ENCODE results near the gene NAALAD2. TPM values are rescaled to one million over a fixed set of nuclear protein-coding genes. Genes with fewer than 3 reads are reported as not detected.
"Not testable (repeated sequence)": the region's sequence is repeated elsewhere in the genome, so short reads cannot be mapped to it uniquely, and the experiment has no call there.

Gene NAALAD2
- not detected for total RNA-seq

GRCh38 chr11:90134478-90135003 is at the start of gene NAALAD2:
TSS of gene NAALAD2 (plus strand) at chr11:90134663. CDS start at chr11:90134759, 96 bp downstream.
- peaks cover 12% of the 10 kb centered on the region for H3K4me1 Mint-ChIP-seq (ENCODE audit: low read depth)
- H3K9me3 Mint-ChIP-seq: no peaks in the 10 kb centered on the region
- DNase-seq: peak; percentile 5
- intact Hi-C loops (cut with micrococcal nuclease): no loop called here
- CTCF ChIA-PET: no interaction called here
- H3K36me3 Mint-ChIP-seq (ENCODE audit: low read depth): no peaks in the 10 kb centered on the region
- peaks cover 58% of the 10 kb centered on the region for H3K27me3 Mint-ChIP-seq (ENCODE audit: low read depth)
- H3K27ac Mint-ChIP-seq: no peak within 1 kb of the TSS
- H3K4me3 Mint-ChIP-seq: peak within 1 kb of the TSS; percentile 17

DNA sequence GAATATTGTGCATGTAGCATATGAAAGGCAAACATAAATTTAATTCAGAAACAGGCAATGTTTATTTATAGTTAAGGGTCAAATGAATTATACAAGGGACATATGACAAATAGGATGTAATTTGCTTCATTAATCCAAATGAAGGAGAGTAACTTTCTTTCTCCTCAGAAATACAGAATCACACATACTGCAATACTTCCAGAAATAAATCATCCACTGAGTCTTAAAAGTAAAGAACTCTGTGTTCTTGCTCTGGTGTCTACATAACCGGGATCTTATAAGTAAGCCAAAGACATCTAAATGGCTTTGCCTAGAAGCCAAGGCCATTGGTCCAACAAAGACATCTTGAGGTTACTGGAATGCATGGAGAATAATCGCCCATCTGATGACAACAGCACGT is 48.8 kb upstream of the NAALAD2 start, which contains the start of gene UBTFL1:
Gene UBTFL1 (plus strand): TSS at position 301 of the 400 bp plus-strand sequence. CDS start 0 bp downstream, at position 301.
- H3K4me3 Mint-ChIP-seq; intact Hi-C loops (cut with micrococcal nuclease); H3K36me3 Mint-ChIP-seq (ENCODE audit: low read depth); H3K27me3 Mint-ChIP-seq (ENCODE audit: low read depth); H3K4me1 Mint-ChIP-seq (ENCODE audit: low read depth); CTCF ChIA-PET; H3K27ac Mint-ChIP-seq; H3K9me3 Mint-ChIP-seq; DNase-seq: not testable (repeated sequence)

DNA sequence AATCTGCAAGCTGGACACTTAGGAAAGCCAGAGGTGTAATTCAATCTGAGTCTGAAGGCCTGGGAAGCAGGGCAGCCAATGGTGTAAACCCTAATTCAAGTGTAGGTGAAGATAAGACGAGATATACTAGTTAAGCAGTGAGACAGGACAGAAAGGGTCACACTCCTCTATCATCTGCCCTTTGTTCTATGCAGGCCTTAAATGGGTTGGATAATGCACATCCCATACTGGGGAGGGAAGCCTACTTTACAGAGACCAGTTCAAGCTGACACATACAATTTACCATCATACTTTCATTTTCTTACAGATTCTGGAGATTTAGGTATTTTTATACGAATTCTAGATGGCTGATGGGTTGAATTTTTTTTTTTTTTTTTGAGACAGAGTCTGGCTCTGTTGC is 45.7 kb upstream of the NAALAD2 start:
- CTCF ChIA-PET; H3K9me3 Mint-ChIP-seq; H3K27ac Mint-ChIP-seq; H3K36me3 Mint-ChIP-seq (ENCODE audit: low read depth); H3K4me1 Mint-ChIP-seq (ENCODE audit: low read depth); H3K4me3 Mint-ChIP-seq; H3K27me3 Mint-ChIP-seq (ENCODE audit: low read depth); intact Hi-C loops (cut with micrococcal nuclease); DNase-seq: not testable (repeated sequence)

- H3K36me3 Mint-ChIP-seq (ENCODE audit: low read depth); intact Hi-C loops (cut with micrococcal nuclease); H3K27ac Mint-ChIP-seq; H3K4me1 Mint-ChIP-seq (ENCODE audit: low read depth); H3K27me3 Mint-ChIP-seq (ENCODE audit: low read depth); H3K9me3 Mint-ChIP-seq; H3K4me3 Mint-ChIP-seq; DNase-seq; CTCF ChIA-PET: not testable (repeated sequence)
These were observed 39.1 kb upstream of the NAALAD2 start for GRCh38 chr11:90095230-90095924.

GRCh38 chr11:90098261-90098660 is 36.2 kb upstream of the NAALAD2 start:
- CTCF ChIA-PET; intact Hi-C loops (cut with micrococcal nuclease); H3K9me3 Mint-ChIP-seq; H3K4me3 Mint-ChIP-seq; H3K27ac Mint-ChIP-seq; H3K36me3 Mint-ChIP-seq (ENCODE audit: low read depth); H3K27me3 Mint-ChIP-seq (ENCODE audit: low read depth); DNase-seq: not testable (repeated sequence)
- peaks cover 12% of the 10 kb centered on the region for H3K4me1 Mint-ChIP-seq (ENCODE audit: low read depth)

GRCh38 chr11:90100431-90100830 is 34.0 kb upstream of the NAALAD2 start:
- intact Hi-C loops (cut with micrococcal nuclease): no loop called here
- CTCF ChIA-PET: no interaction called here
- no peak overlapping the region for H3K27ac Mint-ChIP-seq
- H3K4me3 Mint-ChIP-seq: no peak overlapping the region
- no peak for DNase-seq
- no peaks in the 10 kb centered on the region for H3K9me3 Mint-ChIP-seq
- H3K27me3 Mint-ChIP-seq (ENCODE audit: low read depth): peaks cover 3% of the 10 kb centered on the region
- no peaks in the 10 kb centered on the region for H3K36me3 Mint-ChIP-seq (ENCODE audit: low read depth)
- H3K4me1 Mint-ChIP-seq (ENCODE audit: low read depth): peaks cover 12% of the 10 kb centered on the region

- Mint-ChIP-seq H3K27me3 (ENCODE audit: low read depth) (peaks cover 5% of the 10 kb centered on the region), H3K4me1 (ENCODE audit: low read depth) (no peaks in the 10 kb centered on the region), H3K9me3 (no peaks in the 10 kb centered on the region), H3K4me3 (no peak overlapping the region), H3K27ac (no peak overlapping the region), H3K36me3 (ENCODE audit: low read depth) (no peaks in the 10 kb centered on the region)
- DNase-seq: no peak
- CTCF ChIA-PET: interaction anchor here (0.8 kb wide), 1 partner anchor 10 kb away, joined by 3 read pairs; no protein-coding TSS in a partner anchor
- intact Hi-C loops (cut with micrococcal nuclease): loop anchor here (5.0 to 10.0 kb wide), 2 partner anchors 779 to 1016 kb away; no protein-coding TSS in a partner anchor
These were observed 20.9 kb upstream of the NAALAD2 start for GRCh38 chr11:90113541-90113940.

DNA sequence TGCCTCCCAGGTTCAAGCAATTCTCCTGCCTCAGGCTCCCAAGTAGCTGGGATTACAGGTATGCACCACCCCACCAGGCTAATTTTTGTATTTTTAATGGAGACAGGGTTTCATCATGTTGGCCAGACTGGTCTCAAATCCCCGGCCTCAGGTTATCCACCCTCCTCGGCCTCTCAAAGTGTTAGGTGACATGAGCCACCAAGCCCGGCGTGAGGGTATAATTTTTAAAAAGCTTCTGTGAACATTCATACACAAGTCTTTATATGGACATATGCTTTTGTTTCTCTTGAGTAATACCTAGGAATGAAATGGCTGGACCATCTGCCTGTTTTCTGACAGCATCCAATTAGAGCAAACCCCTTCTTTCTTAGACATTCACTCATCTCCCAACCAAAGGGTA is 14.3 kb upstream of the NAALAD2 start:
- Mint-ChIP-seq H3K27me3 (ENCODE audit: low read depth) (no peaks in the 10 kb centered on the region), H3K9me3 (no peaks in the 10 kb centered on the region)
- CTCF ChIA-PET: no interaction called here

DNA sequence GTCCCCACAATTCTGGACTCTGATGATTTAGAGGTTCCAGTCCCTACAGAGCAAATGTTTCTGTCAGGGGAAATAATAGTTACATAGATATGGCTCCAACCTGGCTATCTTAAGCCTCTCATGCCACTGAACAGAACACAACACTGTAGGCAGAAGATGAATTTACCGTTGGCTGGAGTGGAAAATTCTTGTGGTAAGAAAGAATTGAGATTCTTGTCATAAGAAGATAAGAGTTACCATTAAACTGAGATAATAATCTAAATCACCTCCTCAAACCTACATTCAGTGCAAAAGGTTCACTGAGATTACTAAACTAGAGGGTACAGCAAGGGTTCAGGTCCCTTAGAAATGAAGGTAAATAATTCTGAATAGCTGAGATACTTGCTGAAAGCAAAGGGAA is 10.1 kb upstream of the NAALAD2 start:
- intact Hi-C loops (cut with micrococcal nuclease): no loop called here
- Mint-ChIP-seq H3K27me3 (ENCODE audit: low read depth) (peaks cover 14% of the 10 kb centered on the region), H3K4me3 (no peak overlapping the region)

More for the DNA sequence above, 14.3 kb upstream of the NAALAD2 start:
- Mint-ChIP-seq H3K27ac (no peak overlapping the region), H3K36me3 (ENCODE audit: low read depth) (no peaks in the 10 kb centered on the region), H3K4me3 (no peak overlapping the region), H3K4me1 (ENCODE audit: low read depth) (no peaks in the 10 kb centered on the region)
- intact Hi-C loops (cut with micrococcal nuclease): no loop called here
- no peak for DNase-seq

DNA sequence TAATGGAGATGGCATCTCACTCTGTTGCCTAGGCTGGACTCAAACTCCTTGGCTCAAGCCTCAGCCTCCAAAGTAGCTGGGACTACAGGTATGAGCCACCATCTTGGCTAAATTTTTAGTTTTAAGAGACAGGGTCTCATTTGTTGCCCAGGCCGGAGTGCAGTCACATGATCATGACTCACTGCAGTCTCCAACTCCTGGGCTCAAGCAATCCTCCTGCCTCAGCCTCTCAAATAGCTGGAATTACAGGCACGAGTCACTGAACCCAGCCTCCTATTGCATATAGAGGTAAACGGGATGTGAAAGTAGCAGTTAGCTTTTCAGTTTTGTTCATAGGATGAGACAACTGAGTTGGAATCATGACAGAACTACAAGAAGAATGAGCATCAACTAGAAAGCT is 9.5 kb upstream of the NAALAD2 start:
- Mint-ChIP-seq H3K4me3 (no peak overlapping the region), H3K27ac (no peak overlapping the region), H3K27me3 (ENCODE audit: low read depth) (peaks cover 16% of the 10 kb centered on the region), H3K4me1 (ENCODE audit: low read depth) (no peaks in the 10 kb centered on the region), H3K9me3 (no peaks in the 10 kb centered on the region), H3K36me3 (ENCODE audit: low read depth) (no peaks in the 10 kb centered on the region)
- DNase-seq: no peak
- intact Hi-C loops (cut with micrococcal nuclease): no loop called here
- CTCF ChIA-PET: no interaction called here

More for the DNA sequence above, 10.1 kb upstream of the NAALAD2 start:
- DNase-seq: no peak
- H3K27ac Mint-ChIP-seq: no peak overlapping the region
- H3K36me3 Mint-ChIP-seq (ENCODE audit: low read depth): no peaks in the 10 kb centered on the region
- H3K9me3 Mint-ChIP-seq: no peaks in the 10 kb centered on the region
- CTCF ChIA-PET: no interaction called here
- no peaks in the 10 kb centered on the region for H3K4me1 Mint-ChIP-seq (ENCODE audit: low read depth)

DNA sequence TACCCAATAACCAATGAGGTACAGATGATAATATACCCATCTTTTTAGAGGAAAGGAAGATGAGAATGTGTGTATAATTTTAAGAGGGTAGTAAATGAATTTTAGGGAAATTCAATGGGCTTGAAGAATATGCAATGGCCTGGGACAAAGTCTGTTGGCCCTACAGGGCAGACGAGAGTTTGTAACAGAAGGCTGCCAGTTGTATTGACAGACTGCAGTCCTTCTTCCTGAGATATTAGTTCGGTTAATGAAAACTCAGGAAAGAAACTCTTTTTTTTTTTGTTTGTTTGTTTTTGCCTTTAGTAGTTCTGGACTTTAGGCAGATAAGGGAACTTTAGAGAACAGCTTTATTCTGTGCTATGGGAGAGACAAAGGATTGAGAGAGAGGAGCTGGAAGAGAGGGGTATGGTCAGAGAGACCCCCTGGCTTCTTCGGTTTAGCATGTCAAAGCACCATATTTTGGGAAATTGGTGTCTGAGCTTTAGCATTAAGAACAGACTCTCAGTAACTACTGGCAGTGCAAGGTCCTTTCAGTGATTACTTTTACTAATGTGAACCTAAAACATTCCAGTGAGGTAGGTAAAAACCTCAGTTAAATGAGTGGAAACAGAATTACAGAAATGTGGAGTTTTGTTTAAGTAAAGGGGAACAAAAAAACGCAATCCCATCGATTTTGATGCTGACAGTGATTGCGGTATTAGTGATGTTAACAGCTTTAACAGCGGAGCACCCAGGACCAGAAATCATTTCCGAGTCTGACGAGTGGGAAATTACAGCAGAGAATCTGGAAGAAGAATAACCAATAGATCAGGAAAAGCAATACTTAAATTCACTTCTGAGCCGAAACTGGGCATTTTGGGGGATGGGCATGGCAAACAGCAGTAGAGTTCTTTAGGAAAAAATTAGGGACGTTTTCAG is 644 bp upstream of the NAALAD2 start:
- DNase-seq: no peak
- no peaks in the 10 kb centered on the region for H3K9me3 Mint-ChIP-seq
- peaks cover 57% of the 10 kb centered on the region for H3K27me3 Mint-ChIP-seq (ENCODE audit: low read depth)
- intact Hi-C loops (cut with micrococcal nuclease): no loop called here
- no peaks in the 10 kb centered on the region for H3K36me3 Mint-ChIP-seq (ENCODE audit: low read depth)
- peak overlapping the region; percentile 17 for H3K4me3 Mint-ChIP-seq
- H3K27ac Mint-ChIP-seq: no peak overlapping the region
- H3K4me1 Mint-ChIP-seq (ENCODE audit: low read depth): peaks cover 12% of the 10 kb centered on the region
- CTCF ChIA-PET: no interaction called here

DNA sequence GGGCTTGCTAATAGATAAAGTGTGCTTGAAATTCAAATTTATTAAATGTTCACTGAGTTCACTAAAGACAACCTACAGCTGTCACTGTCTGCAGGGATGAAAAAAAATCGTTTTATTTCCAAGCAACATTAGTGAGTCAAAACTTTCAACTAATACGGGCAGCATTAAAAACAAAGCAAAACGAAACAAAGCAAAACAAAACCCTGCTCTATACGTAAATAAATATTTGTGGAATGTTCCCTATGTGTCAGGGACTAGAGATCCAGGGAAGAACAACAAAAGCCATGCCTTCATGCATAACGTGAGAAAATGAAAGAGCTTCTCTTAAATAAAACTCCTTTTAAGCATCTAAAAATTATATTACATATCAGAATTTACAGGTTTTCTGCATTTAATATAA is 553 bp downstream of the NAALAD2 start:
- intact Hi-C loops (cut with micrococcal nuclease): no loop called here
- H3K9me3 Mint-ChIP-seq: no peaks in the 10 kb centered on the region
- peak overlapping the region; percentile 17 for H3K4me3 Mint-ChIP-seq
- peaks cover 12% of the 10 kb centered on the region for H3K4me1 Mint-ChIP-seq (ENCODE audit: low read depth)
- CTCF ChIA-PET: no interaction called here
- DNase-seq: no peak
- no peak overlapping the region for H3K27ac Mint-ChIP-seq
- H3K27me3 Mint-ChIP-seq (ENCODE audit: low read depth): peaks cover 58% of the 10 kb centered on the region
- H3K36me3 Mint-ChIP-seq (ENCODE audit: low read depth): no peaks in the 10 kb centered on the region
